GM19397 (cell line): ENCODE results near the gene CNDP1.

Experiments
- ATAC-seq: cut with Tn5 transposase; IDR thresholded peaks from one replicate; pipeline ENCODE4 v1.9.1; 2021; ENCODE audit warnings: mild to moderate bottlenecking, moderate library complexity; ENCODE audit not compliant: unreplicated experiment

CNDP1 gene

DNA sequence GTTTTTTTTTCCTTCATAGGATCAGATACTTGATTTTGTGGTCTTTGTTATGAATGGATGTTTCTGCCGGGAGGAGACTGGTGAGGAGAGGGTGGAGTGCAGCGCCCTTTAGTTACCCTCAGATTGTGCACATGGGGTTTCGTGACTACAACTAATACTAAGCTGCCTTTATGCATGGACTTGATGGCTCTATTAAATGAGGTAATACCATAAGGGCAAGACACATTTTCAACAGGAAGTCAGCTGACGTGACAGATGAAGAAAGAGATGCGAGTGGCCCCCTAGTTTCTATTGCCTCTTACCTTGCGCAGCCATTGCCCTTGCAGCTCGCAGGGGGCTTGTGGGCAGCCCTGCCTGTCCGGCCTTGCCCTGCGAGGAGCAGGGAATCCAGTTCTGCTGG lies 87.8 kb downstream of the CNDP1 start:
- no peak for ATAC-seq

DNA sequence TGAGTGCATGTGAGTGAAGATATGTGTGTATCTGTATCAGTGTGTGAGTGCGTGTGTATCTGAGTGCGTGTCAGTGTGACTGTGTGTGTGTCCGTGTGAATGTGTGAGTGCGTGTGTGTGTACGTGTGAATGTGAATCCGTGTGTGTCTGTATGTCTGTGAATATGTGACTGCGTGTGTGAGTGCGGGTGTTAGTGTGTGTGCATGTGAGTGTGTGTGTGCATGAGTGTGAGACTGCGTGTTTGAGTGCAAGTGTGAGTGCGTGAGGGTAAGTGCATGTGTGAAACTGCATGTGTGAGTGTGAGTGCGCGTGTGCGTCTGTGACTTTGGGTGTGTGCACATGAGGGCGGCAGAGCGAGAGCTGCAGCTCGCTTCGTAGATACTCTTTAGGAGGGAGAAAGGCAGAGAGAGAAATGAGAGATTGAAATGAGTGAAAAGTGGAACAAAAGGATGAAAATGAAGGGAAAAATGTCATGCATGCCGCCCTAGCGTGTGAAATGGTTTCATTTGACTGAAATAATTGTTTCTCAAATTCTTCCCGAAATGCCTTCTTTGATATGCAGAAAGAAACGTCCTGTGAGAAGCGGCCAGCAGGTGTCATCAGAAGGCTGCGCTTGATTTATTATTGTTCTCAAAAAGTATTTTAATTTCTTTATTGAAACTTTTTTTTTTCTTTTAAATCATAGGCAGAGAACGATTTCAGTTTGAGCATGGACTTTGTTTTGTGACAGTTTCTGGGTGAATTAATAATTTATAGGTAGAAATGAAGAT lies 88.9 kb downstream of the CNDP1 start:
- no peak for ATAC-seq

DNA sequence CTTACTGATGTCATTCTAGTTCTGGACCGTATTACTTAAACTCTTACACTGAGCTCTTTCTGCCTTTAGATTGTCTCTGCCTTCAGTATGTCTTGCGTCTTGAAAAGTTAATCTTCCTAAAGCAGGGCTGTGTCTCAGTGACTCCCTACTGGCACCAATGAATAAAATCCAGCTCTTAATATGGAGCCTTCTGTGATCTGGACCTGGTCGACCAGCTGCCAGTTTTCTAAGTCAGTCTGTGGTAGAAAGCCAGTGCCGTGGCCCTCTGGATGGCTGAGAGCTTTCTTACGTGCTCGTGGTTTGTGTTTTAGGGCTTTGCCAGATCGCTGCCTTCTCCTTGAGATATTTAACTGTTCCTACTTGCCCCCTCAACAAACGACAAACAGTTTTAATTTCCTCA lies 90.2 kb downstream of the CNDP1 start:
- no peak for ATAC-seq

DNA sequence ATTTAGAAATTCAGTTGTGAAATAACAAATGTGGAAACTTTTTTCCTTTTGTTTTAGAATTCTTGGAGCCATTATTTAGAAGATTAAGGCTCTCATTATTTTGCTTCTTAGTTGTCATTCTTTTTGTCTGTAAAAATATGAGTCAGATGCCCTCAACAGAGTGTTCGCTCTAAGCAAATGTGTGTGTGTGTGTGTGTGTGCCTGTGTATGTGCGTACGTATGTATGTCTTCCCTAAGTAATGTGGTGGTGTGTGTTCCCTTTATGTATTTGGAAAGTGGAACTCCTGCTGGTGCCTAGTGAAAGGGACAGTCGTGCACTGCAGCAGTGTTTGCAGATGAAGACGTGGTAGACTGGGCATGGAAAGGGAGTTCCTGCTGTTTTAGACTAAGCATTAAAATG lies 90.9 kb downstream of the CNDP1 start:
- ATAC-seq = no peak

DNA sequence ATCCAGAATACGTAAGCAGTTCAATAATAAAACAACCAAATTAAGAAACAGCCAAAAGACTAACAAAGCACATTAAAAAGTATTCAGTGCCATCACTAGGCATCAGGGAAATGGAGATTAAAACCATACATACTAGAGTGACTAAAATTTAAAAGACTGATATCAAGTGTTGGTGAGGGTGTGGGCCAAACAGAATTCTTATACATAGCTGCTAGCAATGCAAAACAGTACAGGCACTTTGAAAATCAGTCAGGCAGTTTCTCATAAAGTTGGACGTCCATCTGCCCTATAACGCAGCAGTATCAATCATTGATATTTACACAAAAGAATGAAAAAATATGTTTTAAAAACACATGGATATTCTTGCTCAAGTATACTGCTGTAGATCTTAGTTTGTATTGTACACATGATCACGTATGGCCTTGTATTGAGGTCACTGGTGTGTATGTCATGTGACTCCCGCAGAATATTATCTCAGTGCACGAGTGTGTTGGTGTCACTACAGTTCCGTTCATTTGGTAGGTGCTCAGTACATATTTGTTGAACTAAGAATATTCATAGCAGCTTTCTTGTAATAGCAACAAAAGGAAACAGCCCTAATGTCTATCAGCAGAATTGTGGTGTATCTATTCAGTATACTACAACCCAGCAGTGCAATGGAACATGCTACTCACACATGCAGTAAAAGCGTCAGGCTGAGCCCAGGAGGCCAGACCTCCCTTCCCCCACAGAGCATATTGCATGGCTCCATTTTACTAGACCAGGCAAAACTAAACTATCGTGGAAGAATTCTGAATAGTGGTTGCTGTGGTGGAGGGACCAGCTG lies 92.0 kb downstream of the CNDP1 start:
- ATAC-seq = no peak

DNA sequence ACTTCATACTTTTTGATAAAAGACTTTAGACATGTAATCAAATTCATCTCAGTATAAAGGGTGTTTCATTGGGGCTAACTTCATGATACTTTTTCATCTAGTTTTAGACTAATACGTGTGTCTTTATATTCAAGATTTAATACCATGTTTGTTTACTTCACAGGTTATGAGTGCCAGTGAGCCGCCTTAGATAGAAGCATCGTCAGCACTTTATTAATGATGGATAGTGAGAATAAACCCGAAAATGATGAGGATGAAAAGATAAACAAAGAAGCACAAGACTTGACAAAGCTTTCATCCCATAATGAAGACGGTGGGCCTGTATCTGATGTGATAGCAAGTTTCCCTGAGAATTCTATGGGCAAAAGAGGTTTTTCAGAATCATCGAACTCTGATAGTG lies 96.5 kb downstream of the CNDP1 start:
- no peak for ATAC-seq

DNA sequence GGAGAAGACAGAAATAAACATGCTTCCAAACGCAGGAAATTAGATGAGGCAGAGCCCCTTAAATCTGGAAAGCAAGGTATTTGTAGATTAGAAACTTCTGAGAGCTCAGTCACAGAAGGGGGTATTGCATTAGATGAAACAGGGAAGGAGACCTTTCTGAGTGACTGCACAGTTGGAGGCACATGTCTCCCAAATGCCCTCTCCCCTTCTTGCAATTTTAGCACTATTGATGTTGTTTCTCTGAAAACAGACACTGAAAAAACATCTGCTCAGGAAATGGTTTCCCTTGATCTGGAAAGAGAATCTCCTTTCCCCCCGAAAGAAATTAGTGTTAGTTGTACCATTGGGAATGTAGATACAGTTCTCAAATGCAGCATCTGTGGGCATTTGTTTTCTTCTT lies 96.9 kb downstream of the CNDP1 start:
- ATAC-seq = no peak

DNA sequence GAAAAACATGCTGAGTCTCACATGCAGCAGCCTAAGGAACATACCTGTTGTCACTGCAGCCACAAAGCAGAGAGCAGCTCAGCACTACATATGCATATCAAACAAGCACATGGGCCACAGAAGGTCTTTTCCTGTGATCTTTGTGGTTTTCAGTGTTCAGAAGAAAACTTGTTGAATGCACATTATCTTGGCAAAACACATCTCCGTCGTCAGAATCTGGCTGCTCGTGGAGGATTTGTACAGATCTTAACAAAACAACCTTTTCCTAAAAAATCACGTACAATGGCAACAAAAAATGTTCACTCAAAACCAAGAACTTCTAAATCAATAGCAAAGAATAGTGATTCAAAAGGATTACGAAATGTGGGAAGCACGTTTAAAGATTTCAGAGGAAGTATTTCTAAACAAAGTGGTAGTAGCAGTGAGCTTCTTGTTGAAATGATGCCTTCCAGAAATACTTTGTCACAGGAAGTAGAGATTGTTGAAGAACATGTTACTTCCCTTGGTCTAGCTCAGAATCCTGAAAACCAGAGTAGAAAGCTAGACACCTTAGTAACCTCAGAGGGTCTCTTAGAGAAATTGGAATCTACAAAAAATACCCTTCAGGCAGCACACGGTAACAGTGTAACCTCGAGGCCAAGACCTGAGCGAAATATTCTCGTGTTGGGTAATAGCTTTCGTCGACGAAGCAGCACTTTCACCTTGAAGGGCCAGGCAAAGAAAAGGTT lies 97.5 kb downstream of the CNDP1 start:
- ATAC-seq = no peak

DNA sequence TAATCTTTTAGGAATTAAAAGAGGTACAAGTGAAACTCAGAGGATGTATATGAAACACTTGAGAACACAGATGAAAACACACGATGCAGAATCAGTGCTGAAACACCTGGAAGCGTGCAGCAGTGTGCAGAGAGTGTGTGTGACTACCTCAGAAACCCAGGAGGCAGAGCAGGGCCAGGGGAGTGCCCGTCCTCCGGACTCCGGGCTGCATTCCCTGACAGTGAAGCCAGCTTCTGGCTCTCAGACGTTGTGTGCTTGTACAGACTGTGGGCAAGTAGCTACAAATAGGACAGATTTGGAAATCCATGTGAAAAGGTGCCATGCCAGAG lies 98.0 kb downstream of the CNDP1 start:
- ATAC-seq = no peak

DNA sequence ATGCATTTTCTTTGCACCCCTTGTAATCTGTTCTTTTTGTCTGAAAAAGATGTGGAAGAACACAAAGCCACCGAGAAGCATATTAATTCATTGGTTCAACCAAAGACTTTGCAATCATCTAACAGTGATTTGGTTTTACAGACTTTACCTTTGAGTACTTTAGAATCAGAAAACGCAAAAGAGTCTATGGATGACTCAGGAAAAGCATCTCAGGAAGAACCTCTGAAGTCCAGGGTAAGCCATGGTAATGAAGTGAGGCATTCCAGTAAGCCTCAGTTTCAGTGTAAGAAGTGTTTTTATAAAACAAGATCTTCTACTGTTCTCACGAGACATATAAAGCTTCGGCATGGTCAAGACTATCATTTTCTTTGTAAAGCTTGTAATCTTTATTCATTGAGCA lies 98.6 kb downstream of the CNDP1 start:
- ATAC-seq = no peak

DNA sequence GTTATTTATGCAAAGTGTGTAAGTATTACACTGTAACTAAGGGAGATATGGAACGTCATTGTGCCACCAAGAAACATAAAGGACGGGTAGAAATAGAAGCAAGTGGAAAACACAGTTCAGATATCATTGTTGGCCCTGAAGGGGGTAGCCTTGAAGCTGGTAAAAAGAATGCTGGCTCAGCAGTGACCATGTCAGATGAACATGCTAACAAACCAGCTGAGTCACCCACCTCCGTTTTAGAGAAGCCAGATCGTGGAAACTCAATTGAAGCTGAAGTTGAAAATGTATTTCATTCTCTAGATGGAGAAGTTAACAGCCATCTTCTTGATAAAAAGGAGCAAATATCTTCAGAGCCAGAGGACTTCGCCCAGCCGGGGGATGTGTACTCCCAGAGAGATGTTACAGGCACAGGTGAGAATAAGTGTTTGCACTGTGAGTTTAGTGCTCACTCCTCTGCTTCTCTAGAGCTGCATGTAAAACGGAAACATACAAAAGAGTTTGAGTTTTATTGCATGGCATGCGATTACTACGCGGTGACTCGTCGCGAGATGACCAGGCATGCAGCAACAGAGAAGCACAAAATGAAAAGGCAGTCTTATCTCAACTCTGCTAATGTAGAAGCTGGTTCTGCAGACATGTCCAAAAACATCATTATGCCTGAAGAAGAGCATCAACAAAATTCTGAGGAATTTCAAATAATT lies 99.5 kb downstream of the CNDP1 start:
- ATAC-seq = no peak

DNA sequence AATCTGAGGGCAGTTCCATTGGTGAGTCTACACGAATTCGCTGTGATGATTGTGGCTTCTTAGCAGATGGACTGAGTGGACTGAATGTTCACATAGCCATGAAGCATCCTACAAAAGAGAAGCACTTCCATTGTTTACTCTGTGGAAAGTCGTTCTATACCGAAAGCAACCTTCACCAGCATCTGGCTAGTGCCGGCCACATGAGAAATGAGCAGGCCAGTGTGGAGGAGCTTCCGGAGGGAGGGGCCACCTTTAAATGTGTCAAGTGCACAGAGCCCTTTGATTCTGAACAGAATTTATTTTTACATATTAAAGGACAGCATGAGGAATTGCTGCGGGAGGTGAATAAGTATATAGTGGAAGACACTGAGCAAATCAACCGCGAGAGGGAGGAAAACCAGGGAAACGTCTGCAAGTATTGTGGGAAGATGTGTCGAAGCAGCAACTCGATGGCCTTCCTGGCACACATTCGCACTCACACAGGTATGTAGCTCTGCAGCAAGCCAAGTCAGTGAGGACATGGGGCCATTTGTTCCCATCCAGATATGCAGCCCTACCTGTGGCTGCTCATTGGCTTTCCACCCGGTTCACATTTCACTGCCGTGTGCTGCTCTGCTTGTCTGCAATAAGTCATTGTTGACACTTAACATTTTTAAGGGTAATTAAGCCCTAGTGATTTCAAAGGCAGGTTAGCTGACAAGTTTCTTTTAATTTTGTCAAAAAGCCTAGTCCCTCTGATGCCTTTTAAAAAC lies 101.1 kb downstream of the CNDP1 start:
- no peak for ATAC-seq
